Glomerular endothelial cell (primary cell): ENCODE measurements around the gene OTUB1. TPM values are rescaled to one million over a fixed set of nuclear protein-coding genes. Genes with fewer than 3 reads are reported as not detected.
"Not testable (repeated sequence)": the region's sequence is repeated elsewhere in the genome, so short reads cannot be mapped to it uniquely, and the experiment has no call there.

Experiments used
- DNase-seq: peaks from one replicate; pipeline ENCODE4 v3.0.0-alpha.2; 2011; ENCODE audit warnings: low read depth, low spot score; ENCODE audit errors: extremely low read depth
- total RNA-seq: library from RNA; depleted of rRNA; stranded (reverse); fragments of >200 nt; gene quantifications from 2 replicates; pipeline ENCODE4 v1.2.3, GENCODE V29; 2015

The OTUB1 gene
- total RNA-seq, 1 donor from 2014 or later: 97.1 TPM

- DNase-seq: no peak
Observed at GRCh38 chr11:64039012-64039665, 52.9 kb downstream of the OTUB1 start.

DNA sequence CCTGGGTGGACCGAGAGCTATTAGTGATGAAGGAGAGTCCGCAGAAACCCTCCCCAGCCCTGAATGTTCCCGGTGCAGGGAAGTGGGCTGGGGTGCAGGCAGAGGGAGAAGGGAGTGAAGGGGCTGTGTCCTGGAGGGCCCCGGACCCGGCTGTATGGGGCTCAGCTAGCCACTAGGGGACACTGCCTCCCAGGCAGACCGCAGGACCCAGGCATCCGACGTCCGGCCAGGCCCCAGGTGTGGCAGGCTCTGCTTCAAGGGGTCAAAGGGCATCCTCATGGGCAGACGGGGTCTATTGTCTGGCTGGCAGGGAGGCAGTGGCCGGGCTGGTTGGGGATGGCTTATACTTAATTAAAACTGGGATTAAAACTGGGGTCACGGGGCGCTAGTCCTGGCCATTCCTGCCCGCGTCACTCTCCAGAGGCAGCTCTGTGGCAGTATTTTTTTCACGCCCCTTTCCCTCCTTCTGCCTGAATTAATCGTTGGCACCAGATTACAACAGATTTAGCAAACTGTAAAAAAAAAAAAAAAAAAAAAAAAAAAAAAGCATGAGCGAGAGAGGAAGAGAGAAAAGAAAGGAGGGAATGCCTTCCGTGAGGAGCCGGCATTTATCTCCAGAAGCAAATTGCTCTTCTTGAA, 54.6 kb downstream of the OTUB1 start:
- no peak for DNase-seq

DNA sequence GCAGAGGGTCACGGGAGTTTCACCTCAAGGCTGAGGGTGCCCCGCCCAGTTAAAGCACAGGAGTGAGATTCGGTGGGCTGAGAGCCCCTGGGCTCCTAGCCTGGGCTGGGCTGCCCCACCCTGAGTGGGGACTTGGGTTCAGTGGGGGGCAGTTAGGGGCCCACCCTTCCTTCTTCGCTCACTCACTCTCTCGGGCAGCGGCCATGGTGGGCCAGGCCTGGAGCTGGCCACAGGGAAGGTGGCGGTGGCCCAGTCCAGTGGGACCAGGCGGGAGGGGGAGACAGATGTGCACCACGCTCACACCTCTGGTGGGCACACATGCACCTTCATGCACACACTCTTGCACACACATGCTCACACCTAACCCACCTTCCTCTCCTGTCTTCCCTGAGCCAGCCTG, 55.6 kb downstream of the OTUB1 start:
- no peak for DNase-seq

DNA sequence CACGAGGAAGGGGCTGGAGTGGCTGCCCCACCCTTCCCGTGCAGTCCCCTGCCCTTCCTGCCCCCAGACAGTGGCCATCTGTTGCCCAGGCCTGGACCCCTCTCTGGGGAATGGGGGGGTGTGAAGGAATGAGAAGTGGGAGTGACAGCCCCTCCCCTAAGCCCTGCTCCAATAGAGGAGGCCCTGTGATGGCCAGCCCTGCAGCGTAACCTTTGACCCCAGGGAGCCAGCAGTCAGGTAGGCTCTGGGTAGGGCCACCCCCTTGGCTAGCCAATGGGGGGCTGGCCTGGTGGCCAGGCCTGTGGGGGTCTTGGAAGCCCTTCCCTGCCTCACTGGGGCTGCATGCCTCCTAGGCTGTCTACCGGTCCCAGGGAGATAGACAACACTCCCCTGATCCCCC, 56.1 kb downstream of the OTUB1 start:
- no peak for DNase-seq

- no peak for DNase-seq
Observed at GRCh38 chr11:64043545-64043944, 57.3 kb downstream of the OTUB1 start.

DNA sequence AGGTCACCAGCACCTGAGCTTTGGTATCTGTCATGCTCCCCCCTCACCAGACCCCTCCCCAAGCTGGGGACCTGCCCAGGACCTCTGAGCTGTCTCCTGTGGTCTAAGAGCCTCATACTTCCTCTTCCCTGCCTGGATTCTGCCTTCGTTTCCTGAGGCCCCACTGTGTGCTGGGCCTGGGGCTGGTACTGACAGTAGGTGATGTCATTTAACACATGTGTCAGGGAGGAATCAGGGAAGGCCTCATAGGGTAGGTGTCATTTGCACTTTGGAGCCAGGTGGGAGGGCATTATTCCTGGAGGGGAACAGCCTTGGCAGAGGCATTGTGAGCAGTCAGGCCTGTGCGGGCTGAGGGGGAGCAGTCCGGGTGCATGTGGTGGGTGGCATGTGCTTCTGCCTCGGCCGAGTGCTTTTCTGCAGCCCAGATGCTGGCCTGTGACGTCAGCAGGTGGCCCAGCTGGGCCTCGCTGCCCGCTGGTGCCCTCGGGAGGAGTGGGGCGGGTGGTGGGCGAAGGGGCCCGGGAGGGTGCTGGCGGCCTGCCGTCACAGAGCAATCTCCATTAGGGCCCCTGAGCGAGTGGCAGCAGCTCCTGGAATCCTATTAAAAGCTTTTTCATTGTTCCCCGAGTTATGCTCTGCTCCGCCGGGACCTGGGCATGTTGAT, 58.6 kb downstream of the OTUB1 start:
- no peak for DNase-seq

GRCh38 chr11:64045700-64046099, 59.5 kb downstream of the OTUB1 start:
- no peak for DNase-seq

GRCh38 chr11:64047373-64047772, 61.1 kb downstream of the OTUB1 start:
- not testable (repeated sequence) for DNase-seq

Other genes with a start within 250 kb of the OTUB1 start
- 23.2 and 24.3 TPM in 2 replicates for gene ZFTA, start 217.7 kb upstream of the OTUB1 start, total RNA-seq
- 33.3 and 41.6 TPM in 2 replicates for gene SPINDOC, start 173.0 kb upstream of the OTUB1 start, total RNA-seq
- 26.4 and 34.9 TPM in 2 replicates for gene MARK2, start 147.3 kb upstream of the OTUB1 start, total RNA-seq
- gene RCOR2, start 69.3 kb upstream of the OTUB1 start, total RNA-seq: 0.29 and 1.1 TPM in 2 replicates
- 18.9 and 20.8 TPM in 2 replicates for gene NAA40, start 47.4 kb upstream of the OTUB1 start, total RNA-seq
- 288 and 310 TPM in 2 replicates for gene COX8A, start 11.8 kb upstream of the OTUB1 start, total RNA-seq
- gene FLRT1, start 49.5 kb downstream of the OTUB1 start, total RNA-seq: not detected in 2 replicates
- gene MACROD1, start 179.7 kb downstream of the OTUB1 start, total RNA-seq: 22.1 and 26.0 TPM in 2 replicates
- gene STIP1, start 199.7 kb downstream of the OTUB1 start, total RNA-seq: 199 and 219 TPM in 2 replicates
- gene FERMT3, start 220.3 kb downstream of the OTUB1 start, total RNA-seq: 31.7 and 38.9 TPM in 2 replicates
- gene TRPT1, start 239.7 kb downstream of the OTUB1 start, total RNA-seq: 39.7 and 47.4 TPM in 2 replicates
- 50.7 and 53.5 TPM in 2 replicates for gene NUDT22, start 239.8 kb downstream of the OTUB1 start, total RNA-seq
- gene DNAJC4, start 244.1 kb downstream of the OTUB1 start, total RNA-seq: 19.1 and 27.2 TPM in 2 replicates
- 65.9 and 69.2 TPM in 2 replicates for gene VEGFB, start 248.1 kb downstream of the OTUB1 start, total RNA-seq